H1 (cell line): ENCODE data around the gene CNIH4. TPM values are rescaled to one million over a fixed set of nuclear protein-coding genes. Genes with fewer than 3 reads are reported as not detected.
A peak's percentile ranks its signal among the peaks of the same experiment; 100 is the strongest.
"Not testable (repeated sequence)": the region's sequence is repeated elsewhere in the genome, so short reads cannot be mapped to it uniquely, and the experiment has no call there.

Source experiments
- CTCF ChIA-PET: fragments of 300-600 bp; sonication (Branson Sonifier 250); formaldehyde crosslinking; loops from one replicate; lab custom pipeline; 2021; ENCODE audit not compliant: partially characterized antibody; lab: Charles Lee
- POLR2A ChIA-PET: fragments of 300-600 bp; sonication (Branson Sonifier 250); formaldehyde crosslinking; loops from one replicate; lab custom pipeline; 2021; ENCODE audit warnings: inconsistent platforms; ENCODE audit not compliant: partially characterized antibody; lab: Charles Lee
- DNase-seq, 2 experiments: peaks; one replicate each; pipeline versions ENCODE4 v3.0.0 to v3.0.0-alpha.2; 2010 to 2022; ENCODE audit warnings: low spot score in 2 of 2, low read depth in 1 of 2, mixed read lengths in 1 of 2
- FAIRE-seq: peaks from 2 replicates; lab custom pipeline; 2011; peaks lifted over from hg19 to GRCh38; lab: Jason Lieb, UNC
- H2AFZ ChIP-seq: 2 replicates; pipeline ENCODE4 v1.8.1; 2012; ENCODE audit warnings: low read length, inconsistent platforms
- H2AK5ac ChIP-seq: 2 replicates; pipeline ENCODE4 v1.6.1; 2013; ENCODE audit warnings: low read depth, low read length
- H2BK120ac ChIP-seq: replicated peaks from 2 replicates; pipeline ENCODE3; 2013; ENCODE audit warnings: low read depth, low read length, inconsistent platforms
- H2BK12ac ChIP-seq: 2 replicates; pipeline ENCODE4 v1.6.1; 2013; ENCODE audit warnings: low read depth, low read length
- H2BK15ac ChIP-seq: 2 replicates; pipeline ENCODE4 v1.6.1; 2013; ENCODE audit warnings: low read length
- H2BK20ac ChIP-seq: 2 replicates; pipeline ENCODE4 v1.6.1; 2013; ENCODE audit warnings: low read length
- H2BK5ac ChIP-seq: 2 replicates; pipeline ENCODE4 v1.6.1; 2013; ENCODE audit warnings: low read depth, low read length
- H3K14ac ChIP-seq: 2 replicates; pipeline ENCODE4 v1.6.1; 2013; ENCODE audit warnings: inconsistent platforms; ENCODE audit not compliant: insufficient read length
- H3K18ac ChIP-seq: 2 replicates; pipeline ENCODE4 v1.6.1; 2013; ENCODE audit warnings: low read length; ENCODE audit errors: extremely low read depth
- H3K23ac ChIP-seq: 2 replicates; pipeline ENCODE4 v1.6.1; 2013; ENCODE audit warnings: inconsistent platforms; ENCODE audit not compliant: insufficient read length
- H3K23me2 ChIP-seq: 2 replicates; pipeline ENCODE4 v1.6.1; 2013; ENCODE audit warnings: low read depth, low read length
- H3K27ac ChIP-seq: 2 replicates; pipeline ENCODE4 v1.6.1; 2011; ENCODE audit warnings: low read depth, low read length, inconsistent platforms
- H3K27me3 ChIP-seq, 4 experiments: replicated peaks in 1 of 4; 1 replicate in 1 of 4; 2 replicates in 3 of 4; pipeline versions ENCODE4 v1.6.1 to v1.8.1; 2011 to 2013; ENCODE audit warnings: low read length in 3 of 4, mild to moderate bottlenecking in 3 of 4, inconsistent platforms in 2 of 4, mixed read lengths in 2 of 4, moderate library complexity in 1 of 4; ENCODE audit not compliant: control insufficient read depth in 3 of 4, insufficient read depth in 3 of 4; ENCODE audit errors: extremely low read depth in 1 of 4
- H3K36me3 ChIP-seq, 4 experiments: 2 replicates each; pipeline versions ENCODE4 v1.6.1 to v1.8.1; 2011 to 2013; ENCODE audit warnings: mild to moderate bottlenecking in 4 of 4, low read length in 3 of 4, moderate library complexity in 2 of 4, control low read depth in 1 of 4, inconsistent platforms in 1 of 4; ENCODE audit not compliant: insufficient read depth in 4 of 4, control insufficient read depth in 2 of 4
- H3K4ac ChIP-seq: replicated peaks from 2 replicates; pipeline ENCODE3; 2013; ENCODE audit warnings: low read length, low read depth, mixed read lengths, inconsistent platforms; ENCODE audit not compliant: insufficient read length
- H3K4me1 ChIP-seq, 4 experiments: replicated peaks in 1 of 4; 1 replicate in 1 of 4; 2 replicates in 3 of 4; pipeline versions ENCODE4 v1.6.1 to v1.8.1; 2011 to 2013; ENCODE audit warnings: low read length in 3 of 4, inconsistent platforms in 2 of 4, mixed read lengths in 1 of 4; ENCODE audit not compliant: insufficient read depth in 4 of 4, control insufficient read depth in 3 of 4
- H3K4me2 ChIP-seq, 2 experiments: 2 replicates each; pipeline versions ENCODE4 v1.6.1 to v1.8.1; 2011 to 2013; ENCODE audit warnings: low read depth in 2 of 2, low read length in 2 of 2, control low read depth in 1 of 2, inconsistent platforms in 1 of 2, mild to moderate bottlenecking in 1 of 2; ENCODE audit not compliant: insufficient read depth in 1 of 2
- H3K4me3 ChIP-seq, 4 experiments: fragments of 200-600, 300-600 bp in 1 of 4; sonication (generic), shearing (Covaris generic), sonication (Bioruptor Twin) in 1 of 4; 2 replicates each; pipeline versions ENCODE4 v1.5.1 to v1.8.1; 2011 to 2016; ENCODE audit warnings: low read length in 4 of 4, low read depth in 3 of 4, control low read depth in 2 of 4, inconsistent platforms in 2 of 4, mild to moderate bottlenecking in 2 of 4, mixed read lengths in 1 of 4, moderate library complexity in 1 of 4; ENCODE audit not compliant: insufficient read depth in 2 of 4; ENCODE audit errors: extremely low read depth in 1 of 4
- H3K56ac ChIP-seq: replicated peaks from 2 replicates; pipeline ENCODE3; 2013; ENCODE audit warnings: low read depth, mild to moderate bottlenecking, mixed read lengths, low read length, inconsistent platforms; ENCODE audit not compliant: insufficient read length
- H3K79me1 ChIP-seq: 2 replicates; pipeline ENCODE4 v1.6.1; 2013; ENCODE audit warnings: low read depth, low read length, control low read depth
- H3K79me2 ChIP-seq, 2 experiments: 2 replicates each; pipeline versions ENCODE4 v1.6.1 to v1.8.1; 2012 to 2013; ENCODE audit warnings: low read length in 2 of 2, mild to moderate bottlenecking in 2 of 2, inconsistent platforms in 1 of 2; ENCODE audit not compliant: insufficient read depth in 2 of 2, control insufficient read depth in 1 of 2
- H3K9ac ChIP-seq, 4 experiments: replicated peaks in 1 of 4; 1 replicate in 1 of 4; 2 replicates in 3 of 4; pipeline versions ENCODE4 v1.6.1 to v1.8.1; 2011 to 2013; ENCODE audit warnings: low read depth in 3 of 4, low read length in 3 of 4, control low read depth in 2 of 4, mild to moderate bottlenecking in 2 of 4, moderate library complexity in 2 of 4, inconsistent platforms in 1 of 4; ENCODE audit errors: extremely low read depth in 1 of 4
- H3K9me3 ChIP-seq, 2 experiments: 2 replicates each; pipeline versions ENCODE4 v1.6.1 to v1.8.1; 2012 to 2013; ENCODE audit warnings: mild to moderate bottlenecking in 2 of 2, moderate library complexity in 2 of 2, control low read depth in 1 of 2, inconsistent platforms in 1 of 2, low read depth in 1 of 2, low read length in 1 of 2, mixed read lengths in 1 of 2; ENCODE audit not compliant: insufficient read depth in 2 of 2
- H4K20me1 ChIP-seq, 2 experiments: replicated peaks in 1 of 2; 2 replicates each; pipeline versions ENCODE3 to v1.8.1; 2011 to 2013; ENCODE audit warnings: inconsistent platforms in 2 of 2, low read length in 2 of 2, mild to moderate bottlenecking in 1 of 2; ENCODE audit not compliant: insufficient read depth in 2 of 2, control insufficient read depth in 1 of 2
- H4K5ac ChIP-seq: 2 replicates; pipeline ENCODE4 v1.6.1; 2013; ENCODE audit warnings: low read length, low read depth, mixed read lengths, inconsistent platforms; ENCODE audit not compliant: insufficient read length
- H4K8ac ChIP-seq: 2 replicates; pipeline ENCODE4 v1.8.0; 2013; ENCODE audit warnings: mild to moderate bottlenecking, moderate library complexity, low read length, inconsistent platforms; ENCODE audit not compliant: insufficient read depth; ENCODE audit errors: extremely low read depth
- H4K91ac ChIP-seq: replicated peaks from 2 replicates; pipeline ENCODE3; 2013; ENCODE audit warnings: low read length, mixed read lengths, inconsistent platforms; ENCODE audit not compliant: insufficient read length
- CTBP2 ChIP-seq: IDR thresholded peaks from 2 replicates; pipeline ENCODE4 v1.7.0; 2011; ENCODE audit warnings: borderline replicate concordance, mild to moderate bottlenecking, moderate library complexity, mixed read lengths, low read length; ENCODE audit not compliant: insufficient read depth, insufficient read length
- GTF2F1 ChIP-seq: IDR thresholded peaks from 2 replicates; pipeline ENCODE4 v1.6.1; 2012; ENCODE audit warnings: low read depth, low read length, improper control_type of control experiment, borderline replicate concordance
- PHF8 ChIP-seq: fragments of 200-600 bp; sonication (generic); conservative IDR thresholded peaks from 2 replicates; pipeline ENCODE4 v1.7.1; 2012; ENCODE audit warnings: low read depth, mild to moderate bottlenecking, inconsistent platforms, low read length, moderate library complexity
- POLR2A ChIP-seq, 2 experiments: IDR thresholded peaks; 1 replicate in 1 of 2; 2 replicates in 1 of 2; pipeline ENCODE4 v1.6.1; 2011; ENCODE audit warnings: low read depth in 2 of 2, low read length in 2 of 2, mild to moderate bottlenecking in 2 of 2; ENCODE audit errors: control extremely low read depth in 1 of 2
- POLR2AphosphoS5 ChIP-seq: IDR thresholded peaks from 2 replicates; pipeline ENCODE4 v1.6.1; 2011; ENCODE audit warnings: low read depth, low read length
- SIN3A ChIP-seq, 2 experiments: IDR thresholded peaks in 1 of 2; conservative IDR thresholded peaks in 1 of 2; 2 replicates each; pipeline ENCODE4 v1.6.1; 2011 to 2012; ENCODE audit warnings: low read length in 2 of 2, improper control_type of control experiment in 1 of 2, low read depth in 1 of 2, mild to moderate bottlenecking in 1 of 2
- SP4 ChIP-seq: IDR thresholded peaks from 2 replicates; pipeline ENCODE4 v1.6.1; 2012; ENCODE audit warnings: low read length, inconsistent platforms
- TAF1 ChIP-seq: IDR thresholded peaks from 2 replicates; pipeline ENCODE4 v1.6.1; 2011; ENCODE audit warnings: mild to moderate bottlenecking, low read depth, low read length
- TAF7 ChIP-seq: optimal IDR thresholded peaks from 2 replicates; pipeline ENCODE3; 2011; ENCODE audit warnings: low read depth, mild to moderate bottlenecking, inconsistent platforms, low read length, moderate library complexity, borderline replicate concordance
- WGBS, 2 experiments: shearing (Covaris generic) in 1 of 2; methylation state at CpG; one replicate each; pipeline versions ENCODE4 v1.1.6 to v1.1.7; 2013 to 2015; ENCODE audit warnings: low lambda C conversion rate in 2 of 2, mixed read lengths in 2 of 2, inconsistent platforms in 1 of 2, low coverage in 1 of 2, missing lambda C conversion rate in 1 of 2; ENCODE audit not compliant: insufficient replicate concordance in 2 of 2, insufficient coverage in 1 of 2, insufficient read length in 1 of 2; ENCODE audit errors: extremely low coverage in 1 of 2, missing lambda C conversion rate in 1 of 2; 5-methylcytosine and 5-hydroxymethylcytosine counted together
- polyA plus RNA-seq, 7 experiments: library from polyadenylated mRNA; depleted of rRNA in 3 of 7; stranded (reverse) in 5 of 7; unstranded in 2 of 7; fragments of >200 nt in 5 of 7; fragments of 200-250 nt in 2 of 7; gene quantifications; 1 replicate in 5 of 7; 2 replicates in 1 of 7; 4 replicates in 1 of 7; pipeline versions ENCODE4 v1.2.1 to v1.2.3, GENCODE V29; 2011 to 2013; ENCODE audit warnings: missing spikeins in 2 of 7, mixed read lengths in 2 of 7
- total RNA-seq: library from RNA; stranded (reverse); fragmentation: NEBNext Ultra II Directional; extraction: Animal tissue kit (Norgen Biotek cat#: 25700); gene quantifications from 2 replicates; pipeline ENCODE4 v1.2.1, GENCODE V29; 2021
- TF ChIP-seq, protein P1 (sequence below): IDR thresholded peaks from 2 replicates; pipeline ENCODE4 v1.6.1; 2012; ENCODE audit warnings: inconsistent platforms

Gene CNIH4
- total and polyA plus RNA-seq, 2 of the 8 experiments (the other 6 are each of a cell fraction or from before 2014, with no cell fraction given), result 76.2 to 151 TPM

DNA sequence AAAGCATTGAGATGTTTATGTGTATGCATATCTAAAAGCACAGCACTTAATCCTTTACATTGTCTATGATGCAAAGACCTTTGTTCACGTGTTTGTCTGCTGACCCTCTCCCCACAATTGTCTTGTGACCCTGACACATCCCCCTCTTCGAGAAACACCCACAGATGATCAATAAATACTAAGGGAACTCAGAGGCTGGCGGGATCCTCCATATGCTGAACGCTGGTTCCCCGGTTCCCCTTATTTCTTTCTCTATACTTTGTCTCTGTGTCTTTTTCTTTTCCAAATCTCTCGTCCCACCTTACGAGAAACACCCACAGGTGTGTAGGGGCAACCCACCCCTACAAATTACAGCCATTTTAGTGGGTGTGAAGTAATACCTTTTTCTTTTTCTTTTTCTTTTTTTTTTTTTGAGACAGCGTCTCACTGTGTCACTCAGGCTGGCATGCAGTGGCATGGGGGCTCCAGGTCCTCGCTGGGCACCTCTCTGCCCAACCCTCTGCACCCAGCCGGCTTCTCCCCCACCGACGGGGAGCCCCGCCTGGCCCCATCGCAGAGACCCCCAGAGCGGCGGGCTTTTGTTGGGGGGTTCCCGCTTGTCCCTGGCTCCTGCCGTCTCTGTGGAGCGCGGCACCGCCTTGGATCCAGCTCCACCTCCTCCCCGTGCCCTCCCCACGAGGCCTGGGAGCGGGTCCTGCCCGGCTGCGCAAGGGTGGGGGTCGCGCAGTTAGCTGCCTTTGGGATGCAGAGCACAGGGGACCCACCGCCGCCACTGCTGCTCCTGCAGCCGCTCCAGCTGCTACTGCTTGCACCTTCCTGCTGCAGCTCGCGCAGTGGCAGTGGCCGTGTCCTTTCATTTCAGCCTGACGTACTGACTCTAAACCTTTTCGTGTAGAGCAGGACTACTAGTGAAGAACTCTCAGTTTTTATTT, 16.0 kb upstream of the CNIH4 start:
- Histone ChIP-seq H3K9ac (peak overlapping the region in 3 of 4 experiments; percentile 27 to 68 (median 45); a peak in 4 of 7 replicates), H3K56ac (peak overlapping the region; percentile 90), H4K91ac (peak overlapping the region; percentile 95), H2BK20ac (peak overlapping the region; percentile 93), H3K27ac (peak overlapping the region; percentile 73; the same call in 1 of the 2 replicates), H3K18ac (peak overlapping the region; percentile 90), H3K4ac (peak overlapping the region; percentile 69), H3K4me2 (peak overlapping the region; percentile 60 to 64), H2BK120ac (peak overlapping the region; percentile 54), H2BK5ac (peak overlapping the region; percentile 85), H4K5ac (peak overlapping the region; percentile 89), H2BK12ac (peak overlapping the region; percentile 68; the same call in 1 of the 2 replicates), H3K4me1 (peaks cover 5 to 11% (median 8%) of the 10 kb centered on the region in 4 experiments; a peak in 6 of 7 replicates), H3K9me3 (peaks cover 15 to 27% of the 10 kb centered on the region in 2 experiments), H3K4me3 (peak overlapping the region; percentile 1 to 52 (median 40)), H4K8ac (peak overlapping the region; percentile 85; the same call in 1 of the 2 replicates)
- POLR2A ChIA-PET, result interaction anchor here (0.8 to 1.1 kb wide), 8 partner anchors 10 to 176 kb away, joined by 3 to 11 read pairs (median 4); partner anchors contain the start of gene CNIH4
- H3K79me2 ChIP-seq, CTCF ChIA-PET, H3K27me3 ChIP-seq, H2AFZ ChIP-seq, H2BK15ac ChIP-seq, H3K23me2 ChIP-seq, H3K14ac ChIP-seq, H4K20me1 ChIP-seq, H3K23ac ChIP-seq, H3K79me1 ChIP-seq, H3K36me3 ChIP-seq, FAIRE-seq, H2AK5ac ChIP-seq: not testable (repeated sequence)
- WGBS, 2 experiments, result 4% methylated on average over 25 of the region's 36 CpGs; no CpG with 5 or more reads in 1 of the 2 experiments
- peak; percentile 49 to 79 for DNase-seq
- TF ChIP-seq SP4 (peak; percentile 35; the same call in 1 of the 2 replicates), TAF1 (peak; percentile 61; the same call in 1 of the 2 replicates), POLR2AphosphoS5 (peak; percentile 67; the same call in 1 of the 2 replicates), SIN3A (conservative IDR thresholded peaks at IDR 0.05 in 1 of 2, IDR thresholded peaks at IDR 0.05 in 1 of 2; ENCODE audit: low read depth in 1 of 2, low read length in 2 of 2) (0 out of 4 replicates have a peak, but pooled peaks of 1 of the 2 experiments have one; percentile 24), GTF2F1 (peak; percentile 56; the same call in 1 of the 2 replicates), POLR2A (IDR thresholded peaks at IDR 0.05; ENCODE audit: control extremely low read depth in 1 of 2, low read depth in 2 of 2, low read length in 2 of 2) (peak; percentile 70 to 73), TAF7 (peak; percentile 46), CTBP2 (peak; percentile 29), PHF8 (peak; percentile 45; the same call in 1 of the 2 replicates)
- TF ChIP-seq, protein P1, sequence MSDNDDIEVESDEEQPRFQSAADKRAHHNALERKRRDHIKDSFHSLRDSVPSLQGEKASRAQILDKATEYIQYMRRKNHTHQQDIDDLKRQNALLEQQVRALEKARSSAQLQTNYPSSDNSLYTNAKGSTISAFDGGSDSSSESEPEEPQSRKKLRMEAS, result peak; percentile 60; the same call in 1 of the 2 replicates
